ENCODE data around the gene PCNP. TPM values are rescaled to one million over a fixed set of nuclear protein-coding genes. Genes with fewer than 3 reads are reported as not detected.

PCNP gene
- polyA plus RNA-seq, 1 donor from 2014 or later: 280 TPM

DNA sequence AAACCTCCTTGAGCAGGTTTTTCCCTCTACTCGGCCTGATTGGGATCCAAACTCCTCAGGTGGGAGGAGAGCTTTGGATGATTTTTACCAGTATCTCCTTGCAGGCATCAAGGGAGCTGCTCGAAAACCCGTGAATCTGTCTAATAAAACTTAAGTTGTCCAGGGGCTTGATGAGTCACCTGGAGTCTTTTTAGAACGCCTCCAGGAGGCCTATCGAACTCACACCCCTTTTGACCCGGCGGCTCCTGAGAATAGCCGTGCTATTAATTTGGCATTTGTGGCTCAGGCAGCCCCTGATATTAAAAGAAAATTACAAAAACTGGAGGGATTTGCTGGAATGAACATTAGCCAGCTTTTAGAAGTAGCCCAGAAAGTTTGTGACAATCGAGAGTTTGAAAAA is 61.4 kb downstream of the PCNP start:
- H3K9me2 ChIP-seq (ENCODE audit: insufficient read depth, low read length): no peaks in the 10 kb centered on the region
- no peak overlapping the region for H3K9ac ChIP-seq (ENCODE audit: low read length)
- H3F3A ChIP-seq (ENCODE audit: insufficient read depth, low read length, poor library complexity, severe bottlenecking): no peaks in the 10 kb centered on the region
- no peaks in the 10 kb centered on the region for H3K27me3 ChIP-seq (ENCODE audit: insufficient read depth, low read depth, low read length)
- H4K20me1 ChIP-seq (ENCODE audit: insufficient read depth): no peaks in the 10 kb centered on the region
- no peaks in the 10 kb centered on the region for H3K79me2 ChIP-seq (replicated peaks; ENCODE audit: insufficient read depth, low read length)
- H3K4me3 ChIP-seq (ENCODE audit: low read length): no peak overlapping the region
- H3K4me2 ChIP-seq (ENCODE audit: low read length): no peak overlapping the region
- H2AFZ ChIP-seq (ENCODE audit: low read depth, low read length): no peak overlapping the region
- no peaks in the 10 kb centered on the region for H3K36me3 ChIP-seq (ENCODE audit: insufficient read depth, low read length)
- no peaks in the 10 kb centered on the region for H3K9me3 ChIP-seq (ENCODE audit: low read length)
- TF ChIP-seq POLR2AphosphoS5 (IDR thresholded peaks at IDR 0.05): no peak
- TF ChIP-seq SMC3 (conservative IDR thresholded peaks at IDR 0.05; ENCODE audit: poor library complexity): no peak
- TF ChIP-seq, protein P1, sequence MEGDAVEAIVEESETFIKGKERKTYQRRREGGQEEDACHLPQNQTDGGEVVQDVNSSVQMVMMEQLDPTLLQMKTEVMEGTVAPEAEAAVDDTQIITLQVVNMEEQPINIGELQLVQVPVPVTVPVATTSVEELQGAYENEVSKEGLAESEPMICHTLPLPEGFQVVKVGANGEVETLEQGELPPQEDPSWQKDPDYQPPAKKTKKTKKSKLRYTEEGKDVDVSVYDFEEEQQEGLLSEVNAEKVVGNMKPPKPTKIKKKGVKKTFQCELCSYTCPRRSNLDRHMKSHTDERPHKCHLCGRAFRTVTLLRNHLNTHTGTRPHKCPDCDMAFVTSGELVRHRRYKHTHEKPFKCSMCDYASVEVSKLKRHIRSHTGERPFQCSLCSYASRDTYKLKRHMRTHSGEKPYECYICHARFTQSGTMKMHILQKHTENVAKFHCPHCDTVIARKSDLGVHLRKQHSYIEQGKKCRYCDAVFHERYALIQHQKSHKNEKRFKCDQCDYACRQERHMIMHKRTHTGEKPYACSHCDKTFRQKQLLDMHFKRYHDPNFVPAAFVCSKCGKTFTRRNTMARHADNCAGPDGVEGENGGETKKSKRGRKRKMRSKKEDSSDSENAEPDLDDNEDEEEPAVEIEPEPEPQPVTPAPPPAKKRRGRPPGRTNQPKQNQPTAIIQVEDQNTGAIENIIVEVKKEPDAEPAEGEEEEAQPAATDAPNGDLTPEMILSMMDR (IDR thresholded peaks at IDR 0.05; ENCODE audit: poor library complexity, severe bottlenecking): no peak
- no peak for TF ChIP-seq REST (IDR thresholded peaks at IDR 0.05; ENCODE audit: borderline replicate concordance)
- TF ChIP-seq MXI1 (conservative IDR thresholded peaks at IDR 0.05; ENCODE audit: poor library complexity, severe bottlenecking): no peak
- no peak for TF ChIP-seq EP300 (conservative IDR thresholded peaks at IDR 0.05; ENCODE audit: poor library complexity, severe bottlenecking)
- no peak for TF ChIP-seq EZH2 (IDR thresholded peaks at IDR 0.05; ENCODE audit: borderline replicate concordance, insufficient read depth, low read length, poor library complexity, severe bottlenecking)
- no peak for TF ChIP-seq TAF1 (IDR thresholded peaks at IDR 0.05; ENCODE audit: low read depth)
- TF ChIP-seq RAD21 (conservative IDR thresholded peaks at IDR 0.05): no peak
- H3K27ac ChIP-seq (ENCODE audit: low read length): no peak overlapping the region

- Histone ChIP-seq H3K27me3 (ENCODE audit: insufficient read depth, low read depth, low read length) (no peaks in the 10 kb centered on the region), H3K4me3 (ENCODE audit: low read length) (no peak overlapping the region), H3F3A (ENCODE audit: insufficient read depth, low read length, poor library complexity, severe bottlenecking) (no peaks in the 10 kb centered on the region), H3K27ac (ENCODE audit: low read length) (no peak overlapping the region), H3K4me2 (ENCODE audit: low read length) (no peak overlapping the region), H4K20me1 (ENCODE audit: insufficient read depth) (no peaks in the 10 kb centered on the region), H3K36me3 (ENCODE audit: insufficient read depth, low read length) (no peaks in the 10 kb centered on the region), H3K9me2 (ENCODE audit: insufficient read depth, low read length) (no peaks in the 10 kb centered on the region), H2AFZ (ENCODE audit: low read depth, low read length) (no peak overlapping the region), H3K79me2 (replicated peaks; ENCODE audit: insufficient read depth, low read length) (no peaks in the 10 kb centered on the region), H3K9ac (ENCODE audit: low read length) (no peak overlapping the region), H3K9me3 (ENCODE audit: low read length) (no peaks in the 10 kb centered on the region)
- TF ChIP-seq EZH2 (IDR thresholded peaks at IDR 0.05; ENCODE audit: borderline replicate concordance, insufficient read depth, low read length, poor library complexity, severe bottlenecking) (no peak), EP300 (conservative IDR thresholded peaks at IDR 0.05; ENCODE audit: poor library complexity, severe bottlenecking) (no peak), REST (IDR thresholded peaks at IDR 0.05; ENCODE audit: borderline replicate concordance) (no peak), SMC3 (conservative IDR thresholded peaks at IDR 0.05; ENCODE audit: poor library complexity) (no peak)
These were observed 62.2 kb downstream of the PCNP start for GRCh38 chr3:101635954-101636798.
